Body of pancreas (tissue), 4 donors: Measurements from ENCODE around the gene TBC1D4.

Experiments
- POLR2A ChIP-seq, 3 donors: fragments of 450-650 bp; IDR thresholded peaks; one replicate each; pipeline ENCODE4 v1.6.1; 2016; ENCODE audit warnings: antibody characterized with exemption in 3 of 3, mild to moderate bottlenecking in 2 of 3
- TF ChIP-seq, protein P1 (sequence below), 7 experiments: fragments of 450-650 bp in 4 of 7; fragments of 200-600 bp in 3 of 7; sonication (generic) in 3 of 7; IDR thresholded peaks; one replicate each; pipeline ENCODE4 v1.5.1; 2016 to 2019; ENCODE audit warnings: antibody characterized with exemption in 7 of 7

DNA sequence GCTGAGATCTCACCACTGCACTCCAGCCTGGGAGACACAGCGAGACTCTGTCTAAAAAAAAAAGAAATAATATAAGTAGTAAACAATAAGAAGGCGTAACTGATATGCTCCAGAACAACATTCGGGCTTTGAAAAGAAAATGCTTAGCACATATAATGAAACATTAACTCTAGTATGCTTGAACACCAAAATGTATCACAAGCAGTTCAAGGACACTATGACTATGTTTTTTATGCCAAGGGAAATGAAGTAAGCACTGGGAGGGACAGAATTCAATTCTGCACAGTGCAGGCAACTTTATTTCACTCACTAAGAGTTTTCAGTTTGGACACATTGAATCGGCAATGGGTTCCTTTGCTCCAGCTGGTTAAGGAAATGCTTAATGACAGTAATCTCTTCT lies 178.7 kb downstream of the TBC1D4 start:
- TF ChIP-seq, protein P1, sequence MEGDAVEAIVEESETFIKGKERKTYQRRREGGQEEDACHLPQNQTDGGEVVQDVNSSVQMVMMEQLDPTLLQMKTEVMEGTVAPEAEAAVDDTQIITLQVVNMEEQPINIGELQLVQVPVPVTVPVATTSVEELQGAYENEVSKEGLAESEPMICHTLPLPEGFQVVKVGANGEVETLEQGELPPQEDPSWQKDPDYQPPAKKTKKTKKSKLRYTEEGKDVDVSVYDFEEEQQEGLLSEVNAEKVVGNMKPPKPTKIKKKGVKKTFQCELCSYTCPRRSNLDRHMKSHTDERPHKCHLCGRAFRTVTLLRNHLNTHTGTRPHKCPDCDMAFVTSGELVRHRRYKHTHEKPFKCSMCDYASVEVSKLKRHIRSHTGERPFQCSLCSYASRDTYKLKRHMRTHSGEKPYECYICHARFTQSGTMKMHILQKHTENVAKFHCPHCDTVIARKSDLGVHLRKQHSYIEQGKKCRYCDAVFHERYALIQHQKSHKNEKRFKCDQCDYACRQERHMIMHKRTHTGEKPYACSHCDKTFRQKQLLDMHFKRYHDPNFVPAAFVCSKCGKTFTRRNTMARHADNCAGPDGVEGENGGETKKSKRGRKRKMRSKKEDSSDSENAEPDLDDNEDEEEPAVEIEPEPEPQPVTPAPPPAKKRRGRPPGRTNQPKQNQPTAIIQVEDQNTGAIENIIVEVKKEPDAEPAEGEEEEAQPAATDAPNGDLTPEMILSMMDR (IDR thresholded peaks at IDR 0.05), result no peak
- no peak for TF ChIP-seq POLR2A (IDR thresholded peaks at IDR 0.05)
